Colonic mucosa (tissue), 4 donors: ENCODE measurements around the gene ECHS1. TPM values are rescaled to one million over a fixed set of nuclear protein-coding genes. Genes with fewer than 3 reads are reported as not detected.
A peak's percentile ranks its signal among the peaks of the same experiment; 100 is the strongest.

ENCODE experiments used
- DNase-seq: peaks from one replicate; pipeline ENCODE4 v3.0.0-alpha.2; 2020
- H3K27ac ChIP-seq: fragments of 200-600 bp; one replicate; pipeline ENCODE4 v1.8.0; 2021
- H3K27me3 ChIP-seq: fragments of 200-600 bp; one replicate; pipeline ENCODE4 v1.8.0; 2021
- H3K36me3 ChIP-seq: fragments of 200-600 bp; one replicate; pipeline ENCODE4 v1.8.0; 2021
- H3K4me1 ChIP-seq: fragments of 200-600 bp; one replicate; pipeline ENCODE4 v1.8.0; 2021; ENCODE audit warnings: mild to moderate bottlenecking
- H3K4me3 ChIP-seq: fragments of 200-600 bp; one replicate; pipeline ENCODE4 v1.8.0; 2021
- H3K9ac ChIP-seq, 2 donors: one replicate each; pipeline ENCODE4 v1.7.0; 2013; ENCODE audit warnings: control low read depth in 2 of 2, low read depth in 2 of 2, low read length in 2 of 2
- H3K9me3 ChIP-seq: fragments of 200-600 bp; one replicate; pipeline ENCODE4 v1.8.0; 2021
- CTCF ChIP-seq: fragments of 200-600 bp; IDR thresholded peaks from one replicate; pipeline ENCODE4 v1.8.0; 2022; ENCODE audit warnings: antibody characterized with exemption, mild to moderate bottlenecking
- intact Hi-C: fragments of 100-400 bp; cut with DNase I; formaldehyde crosslinking; loops from one replicate; pipeline ENCODE4 v1.14.1; 2022
- total RNA-seq, 2 donors: library from RNA; stranded (reverse); fragmentation: NEBNext Ultra II Directional in 1 of 2; extraction: Animal tissue kit (Norgen Biotek cat#: 25700) in 1 of 2; gene quantifications; one replicate each; pipeline ENCODE4 v1.2.1, GENCODE V29; 2021
- donor health status: healthy.
- donor health status: DM: no; HTN: no; CAD: no.
- donor health status: DM: no; HTN: no; CAD: no.

The ECHS1 gene
- total RNA-seq = 100 to 1,000 TPM; 188 to 214 TPM

GRCh38 chr10:133373174-133374090, at the start of gene ECHS1:
TSS of gene ECHS1 (minus strand) at chr10:133373354. CDS start at chr10:133373333, 21 bp downstream.
- Histone ChIP-seq H3K9me3 (no peaks in the 10 kb centered on the region), H3K4me1 (peaks cover 8% of the 10 kb centered on the region), H3K27me3 (no peaks in the 10 kb centered on the region), H3K9ac (peak within 1 kb of the TSS; percentile 61 to 78), H3K27ac (peak within 1 kb of the TSS; percentile 93), H3K36me3 (peaks cover 7% of the 10 kb centered on the region), H3K4me3 (peak within 1 kb of the TSS; percentile 50)
- TF ChIP-seq CTCF = no peak
- intact Hi-C loops = no loop called here
- DNase-seq = peak; percentile 98

GRCh38 chr10:133422223-133422806, 49.2 kb upstream of the ECHS1 start:
- H3K4me3 ChIP-seq = no peak overlapping the region
- DNase-seq = no peak
- intact Hi-C loops = no loop called here
- H3K27ac ChIP-seq = no peak overlapping the region
- peaks cover 7% of the 10 kb centered on the region for H3K27me3 ChIP-seq
- H3K36me3 ChIP-seq = no peaks in the 10 kb centered on the region
- no peaks in the 10 kb centered on the region for H3K4me1 ChIP-seq
- H3K9ac ChIP-seq = no peak overlapping the region
- no peak for TF ChIP-seq CTCF
- no peaks in the 10 kb centered on the region for H3K9me3 ChIP-seq

DNA sequence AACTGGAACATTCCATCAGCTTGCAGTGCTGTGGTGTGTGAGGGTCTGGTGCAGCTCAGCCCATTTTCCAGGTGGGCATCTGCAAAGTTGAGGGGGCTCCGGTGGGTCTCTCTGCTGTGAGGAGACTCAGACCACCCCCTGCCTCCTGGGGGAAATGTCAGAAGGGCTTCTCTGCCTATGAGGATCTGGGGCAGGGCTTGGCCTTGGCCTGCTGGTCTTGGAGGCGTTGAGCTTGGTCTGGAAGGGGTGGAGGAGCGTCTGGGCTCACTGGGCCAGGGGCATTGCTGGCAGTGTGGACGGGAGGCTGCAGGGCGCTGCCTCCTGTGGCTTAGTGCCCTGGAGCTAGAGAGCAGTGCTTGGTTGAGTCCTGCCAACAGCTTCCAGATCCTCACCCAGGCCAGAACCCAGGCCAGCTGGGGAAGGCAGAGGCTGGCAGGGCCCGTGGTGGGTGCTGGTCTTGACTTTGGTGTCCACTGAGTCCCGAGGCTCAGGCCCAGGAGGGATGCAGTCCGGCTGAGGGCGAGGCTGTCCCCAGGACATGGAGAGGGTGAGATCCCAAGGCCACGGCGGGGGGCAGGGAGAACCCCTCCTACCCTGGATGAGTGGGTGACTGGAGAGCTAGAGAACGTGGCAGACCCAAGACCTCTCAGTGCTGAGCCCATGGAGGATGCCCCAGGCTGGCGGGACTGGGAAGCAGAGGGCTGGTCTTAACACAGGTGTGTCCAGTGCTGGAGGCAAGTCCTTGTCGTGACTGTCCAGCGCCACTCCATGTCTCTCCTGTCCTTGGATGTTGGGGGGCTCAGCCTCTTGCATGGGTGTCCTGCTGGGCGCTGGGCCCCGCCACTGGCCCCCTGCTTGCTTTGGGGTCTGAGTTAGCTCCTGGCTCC, 48.4 kb upstream of the ECHS1 start:
- intact Hi-C loops = no loop called here
- Histone ChIP-seq H3K27me3 (peaks cover 7% of the 10 kb centered on the region), H3K4me1 (no peaks in the 10 kb centered on the region), H3K36me3 (no peaks in the 10 kb centered on the region), H3K9me3 (no peaks in the 10 kb centered on the region), H3K4me3 (no peak overlapping the region), H3K27ac (no peak overlapping the region), H3K9ac (no peak overlapping the region)
- no peak for TF ChIP-seq CTCF
- no peak for DNase-seq

- Histone ChIP-seq H3K4me1 (no peaks in the 10 kb centered on the region), H3K27me3 (peaks cover 7% of the 10 kb centered on the region), H3K9me3 (no peaks in the 10 kb centered on the region), H3K4me3 (no peak overlapping the region), H3K36me3 (no peaks in the 10 kb centered on the region), H3K9ac (no peak overlapping the region), H3K27ac (no peak overlapping the region)
- intact Hi-C loops = no loop called here
- no peak for TF ChIP-seq CTCF
- DNase-seq = no peak
Observed at GRCh38 chr10:133420579-133420978, 47.4 kb upstream of the ECHS1 start.

DNA sequence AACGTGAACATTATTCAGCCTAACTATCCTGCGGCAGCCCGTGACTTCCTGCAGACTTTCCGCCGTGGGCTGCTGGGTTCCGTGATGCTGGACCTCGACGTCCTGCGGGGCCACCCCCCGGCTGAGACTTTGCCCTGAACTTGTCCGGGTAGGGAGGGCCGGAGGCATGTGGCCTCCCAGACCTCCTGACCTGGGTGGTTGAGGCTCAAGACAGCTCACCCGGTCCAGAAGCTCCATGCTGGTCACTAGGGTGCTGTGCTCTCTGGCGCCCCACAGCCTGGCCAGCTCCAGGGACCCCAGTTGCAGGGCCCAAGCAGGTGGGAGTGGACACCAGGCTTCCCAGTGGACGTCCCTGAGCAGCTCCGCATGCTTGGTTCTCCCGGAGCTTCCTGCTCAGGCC, 46.9 kb upstream of the ECHS1 start:
- Histone ChIP-seq H3K27me3 (peaks cover 7% of the 10 kb centered on the region), H3K4me3 (no peak overlapping the region), H3K27ac (no peak overlapping the region), H3K9ac (no peak overlapping the region), H3K9me3 (no peaks in the 10 kb centered on the region), H3K4me1 (no peaks in the 10 kb centered on the region), H3K36me3 (no peaks in the 10 kb centered on the region)
- no peak for DNase-seq
- no peak for TF ChIP-seq CTCF
- intact Hi-C loops = no loop called here
